GM21529 (cell line): ENCODE measurements around the gene FCER1A.

ENCODE experiments used
- ATAC-seq: cut with Tn5 transposase; IDR thresholded peaks from one replicate; pipeline ENCODE4 v1.9.1; 2021; ENCODE audit not compliant: unreplicated experiment

Gene FCER1A

DNA sequence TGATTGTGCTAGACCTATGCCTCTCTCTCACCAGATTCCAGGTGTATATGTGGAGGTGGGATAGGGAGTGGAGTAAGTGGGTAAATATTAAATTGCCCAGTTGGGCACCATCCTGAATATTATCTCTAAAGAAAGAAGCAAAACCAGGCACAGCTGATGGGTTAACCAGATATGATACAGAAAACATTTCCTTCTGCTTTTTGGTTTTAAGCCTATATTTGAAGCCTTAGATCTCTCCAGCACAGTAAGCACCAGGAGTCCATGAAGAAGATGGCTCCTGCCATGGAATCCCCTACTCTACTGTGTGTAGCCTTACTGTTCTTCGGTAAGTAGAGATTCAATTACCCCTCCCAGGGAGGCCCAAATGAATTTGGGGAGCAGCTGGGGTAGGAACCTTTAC lies at the start of gene FCER1A:
TSS of gene FCER1A (plus strand) at position 242 of the 400 bp plus-strand sequence. CDS start at position 271, 29 bp downstream.
- no peak for ATAC-seq

DNA sequence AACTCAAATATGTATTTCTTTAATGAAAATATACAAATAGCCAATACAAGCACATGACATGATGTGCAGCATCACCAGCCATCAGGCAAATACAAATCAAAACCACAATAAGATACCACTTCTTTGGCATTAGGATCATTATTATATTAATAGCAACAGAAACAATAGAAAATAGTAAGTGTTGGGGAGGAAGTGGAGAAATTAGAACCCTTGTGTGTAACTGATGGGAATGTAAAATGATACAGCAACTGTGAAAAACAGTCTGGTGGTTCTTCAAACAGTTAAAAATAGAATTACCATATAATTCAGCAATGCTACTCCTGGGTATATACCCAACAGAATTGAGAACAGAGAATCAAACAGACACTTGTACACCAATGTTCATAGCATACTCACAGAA lies 40.8 kb upstream of the FCER1A start:
- ATAC-seq, result no peak

DNA sequence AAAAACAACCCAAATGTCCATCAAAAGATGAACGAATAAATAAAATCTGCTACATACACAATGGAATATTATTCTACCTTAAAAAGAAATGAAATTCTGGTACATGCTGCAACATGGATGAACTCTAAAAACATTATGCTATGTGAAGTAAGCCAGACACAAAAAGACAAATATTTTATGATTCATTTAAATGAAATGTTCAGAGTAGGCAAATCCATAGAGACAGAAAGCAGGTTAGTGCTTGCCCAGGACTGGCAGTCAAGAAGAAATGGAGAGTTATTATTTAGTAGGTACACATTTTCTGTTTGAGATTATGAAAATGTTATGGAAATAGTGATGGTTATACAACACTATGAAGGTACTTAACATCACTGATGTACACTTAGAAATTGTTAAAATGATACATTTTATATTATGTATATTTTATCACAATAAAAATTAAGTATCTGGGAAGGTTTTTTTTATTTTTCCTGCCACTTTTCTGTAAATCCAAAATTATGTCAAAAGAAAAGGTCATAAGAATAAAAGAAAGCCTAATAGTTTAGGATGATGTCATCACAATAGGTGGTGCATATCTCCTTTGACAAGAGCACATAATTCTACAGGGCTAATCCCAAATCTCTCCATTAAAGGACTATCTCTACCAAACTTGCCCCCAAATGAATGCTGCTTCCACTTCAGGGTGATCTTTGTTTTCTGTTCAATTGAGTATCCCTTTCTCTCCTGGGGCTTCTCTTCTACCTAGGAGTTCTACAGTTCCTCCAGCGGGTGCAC lies 40.2 kb upstream of the FCER1A start:
- no peak for ATAC-seq

DNA sequence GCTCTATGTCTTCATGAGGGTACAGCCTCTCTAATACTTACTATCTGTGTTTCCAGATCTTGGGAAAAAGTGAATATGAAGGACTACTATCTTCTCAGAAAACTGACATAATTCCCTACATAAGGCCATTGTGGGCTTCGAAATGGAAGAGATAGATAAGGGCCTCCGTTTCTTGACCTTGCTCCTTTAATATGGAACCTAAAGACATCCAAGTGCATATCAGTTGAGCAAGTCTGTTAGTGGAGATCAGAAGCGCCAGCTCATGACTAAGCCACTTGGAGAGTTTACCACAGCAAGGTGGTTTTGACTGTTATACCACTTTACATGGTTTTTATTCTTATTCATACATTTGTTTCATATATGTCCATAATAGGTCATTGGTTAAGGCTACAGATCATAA lies 35.3 kb upstream of the FCER1A start:
- ATAC-seq, result no peak

DNA sequence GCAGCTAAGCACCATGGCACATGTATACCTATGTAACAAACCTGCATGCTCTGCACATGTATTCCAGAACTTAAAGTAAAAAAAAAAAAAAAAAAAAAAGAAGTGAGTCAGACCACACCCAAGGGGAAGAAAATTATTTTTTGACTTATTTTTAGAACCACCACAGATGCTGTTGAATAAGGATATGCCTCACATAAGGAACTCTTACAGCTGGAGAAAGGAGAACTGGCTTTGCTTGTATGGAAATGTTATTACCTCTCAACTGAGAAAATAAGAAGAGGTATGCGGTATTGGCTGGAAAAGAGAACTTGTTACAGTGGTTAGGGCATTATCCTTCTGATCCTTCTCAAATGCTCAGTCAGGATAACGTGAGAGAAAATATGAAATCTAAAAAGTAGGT lies 27.5 kb upstream of the FCER1A start:
- no peak for ATAC-seq

DNA sequence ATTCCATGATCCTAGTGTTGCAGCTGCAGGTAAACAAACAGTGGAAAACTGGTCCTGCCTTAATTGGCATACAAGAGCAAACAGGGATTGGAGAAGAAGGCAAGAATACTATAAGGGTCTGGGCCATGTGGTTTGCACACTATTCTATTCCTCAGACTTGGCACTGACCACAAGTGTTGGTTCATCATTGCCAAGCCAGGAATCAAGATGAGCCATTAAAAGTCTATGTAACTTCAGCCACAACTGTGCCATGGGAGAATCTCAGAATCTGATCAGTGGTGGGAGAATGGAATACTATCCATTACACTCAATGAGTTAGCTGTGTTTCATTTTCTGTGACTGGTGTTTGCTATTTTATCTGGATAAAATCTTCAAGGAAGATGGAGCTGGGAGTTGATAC lies 26.2 kb upstream of the FCER1A start:
- ATAC-seq, result no peak

DNA sequence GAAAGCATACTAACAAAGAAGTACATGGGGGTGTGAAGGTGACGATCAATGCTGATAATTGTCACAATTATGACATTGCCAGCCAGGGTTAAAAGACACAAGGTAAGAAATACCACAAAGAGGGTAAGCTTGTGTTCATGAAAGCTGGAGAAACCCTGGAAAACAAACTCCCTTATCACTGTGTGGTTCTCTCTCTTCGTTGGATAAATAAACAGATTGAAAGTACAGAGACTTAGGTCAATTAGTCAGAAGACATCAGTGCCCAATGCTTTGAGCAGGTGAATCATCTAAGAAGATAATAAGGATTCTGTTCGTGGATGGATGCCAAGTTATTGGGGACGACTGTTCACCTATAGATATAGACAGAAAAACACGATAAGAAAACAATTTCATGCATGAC lies 22.4 kb upstream of the FCER1A start:
- no peak for ATAC-seq

DNA sequence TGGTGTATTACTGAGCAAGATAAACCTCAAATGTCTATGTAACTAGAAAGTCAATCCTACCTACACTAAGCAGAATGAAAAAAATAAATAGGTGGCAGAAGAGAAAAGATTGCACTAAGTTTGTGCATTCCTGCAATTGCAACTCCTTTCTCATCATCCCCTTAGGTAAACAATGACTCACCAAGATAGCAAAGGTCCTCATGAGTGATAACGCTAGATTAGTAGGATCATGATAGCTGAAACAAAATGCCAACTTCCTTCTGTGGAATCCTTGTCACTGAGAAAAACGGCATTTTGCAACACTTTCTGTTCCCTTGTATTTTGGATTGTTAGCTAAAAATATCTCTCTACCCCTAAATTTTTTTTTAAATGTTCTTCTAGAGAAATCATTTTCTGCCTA lies 20.0 kb upstream of the FCER1A start:
- no peak for ATAC-seq

DNA sequence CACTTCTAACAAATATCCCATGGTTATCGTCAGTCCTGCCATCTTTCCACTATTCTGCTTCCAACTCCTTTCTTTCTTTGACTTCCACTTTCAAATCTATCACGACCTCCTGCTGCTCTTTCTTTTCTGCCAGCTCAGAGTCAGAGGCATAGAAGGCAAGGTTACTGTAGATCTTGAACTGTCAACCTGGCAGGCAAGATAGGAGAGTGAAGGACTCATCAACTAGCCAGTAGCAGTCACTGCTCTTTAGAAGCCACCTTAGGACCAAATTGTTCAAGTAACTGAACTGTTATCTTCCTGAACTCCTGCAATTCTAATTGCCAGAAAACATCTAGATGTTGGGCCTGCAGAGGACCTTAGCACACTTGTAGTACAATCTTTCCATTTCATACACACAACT lies 13.1 kb upstream of the FCER1A start:
- no peak for ATAC-seq

DNA sequence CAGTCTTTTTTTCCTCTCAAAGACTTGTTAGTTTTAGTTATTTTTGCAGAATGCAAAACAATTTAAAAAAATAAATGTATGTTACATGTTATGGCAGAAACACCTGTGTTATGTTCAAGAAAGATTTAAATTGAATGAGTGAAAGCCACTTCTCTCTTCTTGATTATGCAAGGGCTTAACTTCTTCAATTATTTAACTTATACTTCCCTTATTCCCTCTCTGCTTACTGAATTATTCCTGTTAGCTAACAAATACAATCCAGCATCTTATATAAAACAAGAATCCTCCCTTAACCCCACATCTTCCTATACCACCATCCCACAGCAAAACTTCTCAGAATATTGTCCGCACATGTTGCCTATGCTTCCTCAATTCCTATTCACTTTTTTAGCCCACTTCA lies 10.7 kb upstream of the FCER1A start:
- ATAC-seq, result no peak

DNA sequence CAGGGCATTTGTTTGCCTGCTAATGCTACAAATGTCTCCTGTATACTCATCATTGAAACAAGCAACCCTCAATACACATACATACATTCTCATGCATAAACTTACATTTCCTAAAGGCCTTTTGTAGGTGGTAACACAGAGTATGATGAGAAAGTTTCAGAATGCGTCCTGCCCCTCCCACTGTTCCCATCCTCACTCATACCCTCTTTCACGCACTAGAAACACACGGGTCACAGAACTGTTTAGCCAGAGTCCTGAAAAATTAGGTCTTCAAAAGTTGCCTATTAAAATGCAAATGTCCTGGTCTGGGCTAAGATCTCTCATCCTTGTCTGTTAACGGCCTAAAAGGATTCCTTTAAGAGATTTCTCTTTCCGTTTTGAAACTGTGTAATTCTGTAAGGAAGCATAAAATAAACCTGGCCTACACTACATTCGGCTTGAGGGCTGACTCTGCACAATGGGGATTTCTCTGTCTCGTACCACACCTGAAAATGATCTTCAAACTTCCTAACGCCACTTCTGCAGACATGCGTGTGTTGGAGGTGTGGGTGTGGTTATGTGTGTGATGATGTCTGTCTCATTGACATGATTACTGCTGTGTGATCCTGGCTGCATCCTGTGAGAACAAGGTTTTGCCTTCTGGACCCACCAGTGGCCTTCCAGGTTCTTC lies 5.3 kb upstream of the FCER1A start:
- no peak for ATAC-seq

DNA sequence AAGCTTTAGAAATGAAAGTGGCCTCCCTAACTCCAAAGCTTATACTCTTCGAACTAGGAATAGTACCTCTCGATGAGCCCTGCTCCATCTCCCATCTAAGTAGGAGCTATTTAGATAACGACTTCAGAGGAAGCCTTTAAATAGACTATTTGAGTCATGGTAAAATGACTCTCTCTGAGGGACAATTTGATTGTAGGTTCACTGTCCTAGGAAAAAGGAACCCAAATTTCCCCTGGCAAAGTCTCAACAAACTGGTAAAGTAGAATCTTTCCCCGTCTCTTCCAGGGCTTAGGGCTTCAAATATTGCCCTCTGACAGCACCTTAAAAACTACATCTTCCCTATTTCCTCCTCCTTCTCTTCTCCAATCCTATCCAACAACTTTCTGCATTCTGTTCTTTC lies 2.0 kb upstream of the FCER1A start:
- no peak for ATAC-seq

DNA sequence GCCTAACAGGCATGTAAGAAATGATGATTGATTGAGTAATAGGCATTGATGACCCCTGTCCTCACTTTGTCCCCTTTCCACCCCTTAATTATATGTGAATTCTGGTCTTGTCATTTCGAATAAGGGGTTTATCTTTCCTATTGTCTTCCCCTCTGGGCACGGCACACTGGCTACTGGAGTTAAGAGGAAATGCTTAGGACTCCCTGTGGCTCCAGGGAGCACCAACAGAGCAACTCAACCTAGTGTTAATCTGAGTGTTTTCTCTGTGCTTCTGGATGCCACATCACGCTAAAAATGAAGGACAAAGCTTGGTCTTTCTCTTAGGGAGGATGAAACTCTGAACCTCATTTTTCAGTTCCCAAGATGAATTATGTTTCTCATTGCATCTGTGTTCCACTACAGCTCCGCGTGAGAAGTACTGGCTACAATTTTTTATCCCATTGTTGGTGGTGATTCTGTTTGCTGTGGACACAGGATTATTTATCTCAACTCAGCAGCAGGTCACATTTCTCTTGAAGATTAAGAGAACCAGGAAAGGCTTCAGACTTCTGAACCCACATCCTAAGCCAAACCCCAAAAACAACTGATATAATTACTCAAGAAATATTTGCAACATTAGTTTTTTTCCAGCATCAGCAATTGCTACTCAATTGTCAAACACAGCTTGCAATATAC lies 5.3 kb downstream of the FCER1A start:
- ATAC-seq, result no peak

DNA sequence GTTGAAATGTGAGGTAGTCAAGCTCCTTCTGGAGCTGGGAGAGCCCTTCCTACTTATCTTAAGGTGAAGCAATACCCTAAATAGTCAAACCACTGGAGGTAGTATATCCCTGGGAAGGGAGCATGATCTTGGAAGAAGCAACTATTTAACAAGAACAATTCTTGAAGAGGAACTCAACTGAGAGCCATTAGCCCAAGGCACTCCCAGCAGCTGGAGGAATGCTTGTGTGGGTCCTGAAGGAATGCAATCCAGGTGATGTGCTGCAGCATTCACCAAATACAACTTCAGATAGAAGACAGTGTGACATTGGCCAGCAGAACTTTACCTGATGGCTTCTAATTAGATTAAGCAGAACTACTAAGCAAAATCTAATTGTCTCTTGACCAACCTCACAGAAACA lies 9.5 kb downstream of the FCER1A start:
- no peak for ATAC-seq

DNA sequence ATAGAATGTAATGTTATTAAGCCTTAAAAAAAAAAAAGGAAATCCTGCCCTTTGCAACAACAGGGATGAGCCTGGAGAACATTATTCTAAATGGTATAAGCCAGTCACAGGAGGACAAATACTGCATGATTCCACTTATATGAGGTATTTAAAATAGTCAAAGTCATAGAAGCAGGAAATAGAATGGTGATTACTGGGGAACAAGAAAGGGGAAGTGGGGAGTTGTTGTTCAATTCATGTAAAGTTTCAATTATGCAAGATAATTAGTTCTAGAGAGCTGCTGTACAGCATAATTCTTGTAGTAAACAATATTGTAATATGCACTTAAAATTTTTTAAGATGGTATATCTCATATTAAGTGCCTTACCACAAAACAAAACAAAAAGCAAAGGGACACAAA lies 13.2 kb downstream of the FCER1A start:
- no peak for ATAC-seq

DNA sequence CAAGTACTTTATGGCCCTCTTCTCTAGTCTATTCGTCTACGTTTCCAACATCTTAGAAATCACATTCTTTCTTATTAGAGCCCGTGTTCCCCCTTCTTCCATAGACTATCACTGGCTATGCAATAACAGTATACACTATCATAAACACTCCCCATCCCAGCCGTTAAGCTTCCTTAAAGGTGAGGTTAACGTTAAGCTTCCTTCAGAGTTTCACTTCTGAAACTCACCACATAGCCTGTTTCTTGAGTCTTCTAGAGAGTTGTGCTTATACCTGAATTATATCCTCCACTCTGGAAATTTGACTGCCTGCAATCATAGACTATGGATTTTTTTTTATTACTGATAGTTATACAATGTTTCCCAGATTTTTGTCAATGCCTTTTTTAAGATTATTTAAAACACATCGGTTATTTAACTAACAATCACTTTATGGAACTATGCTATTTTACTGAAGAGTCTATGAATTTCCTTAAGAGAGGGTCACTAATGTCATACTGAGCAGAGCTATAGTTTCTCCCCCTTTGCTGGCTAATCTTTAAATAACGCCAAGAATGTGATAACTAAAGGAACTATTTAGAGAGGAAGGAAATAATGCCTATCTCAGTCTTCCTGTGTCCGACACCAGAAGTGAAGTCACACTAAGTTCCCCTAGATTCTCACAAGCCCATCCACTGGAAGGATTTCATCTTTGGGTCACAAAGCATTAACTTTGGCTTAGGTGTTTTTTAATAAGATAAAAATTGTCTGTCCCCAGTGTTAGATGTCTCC lies 16.8 kb downstream of the FCER1A start:
- ATAC-seq, result no peak

DNA sequence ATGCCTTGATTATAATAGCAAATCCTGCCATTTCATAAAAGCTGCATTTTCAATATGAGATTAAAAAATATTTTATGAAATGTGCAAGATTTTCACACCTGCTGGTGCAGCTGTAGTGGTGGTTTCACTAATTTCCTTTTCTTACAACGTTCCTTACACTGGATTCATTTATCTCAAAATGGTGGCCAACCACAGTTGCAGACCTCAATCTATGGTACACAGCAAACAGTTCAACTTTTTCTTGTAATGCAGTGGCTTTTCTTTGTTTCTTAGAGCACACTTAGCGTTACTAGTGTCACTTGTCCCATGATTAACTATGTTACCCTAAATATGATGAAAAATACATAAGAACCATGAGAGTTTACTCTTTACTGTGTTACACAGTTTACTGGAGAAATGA lies 32.7 kb downstream of the FCER1A start:
- ATAC-seq, result no peak

DNA sequence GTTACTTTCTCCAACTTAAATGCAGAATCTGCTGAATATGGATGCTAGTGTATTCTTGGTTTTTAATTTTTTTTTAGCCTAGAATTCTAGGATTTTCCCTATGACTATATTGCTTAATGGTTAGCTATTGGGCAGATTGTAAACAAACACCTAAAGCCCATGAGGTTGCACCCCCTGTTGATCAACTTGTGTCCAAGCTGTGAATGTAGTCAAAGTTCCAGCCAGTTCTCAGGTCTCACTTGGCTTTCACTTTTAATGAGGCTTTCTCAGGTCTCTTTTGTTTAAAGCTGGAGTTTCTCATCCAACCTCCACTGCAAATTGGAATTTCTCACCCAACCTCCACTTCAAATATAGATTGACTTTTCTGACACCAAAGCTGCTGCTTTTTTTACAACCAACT lies 35.9 kb downstream of the FCER1A start:
- ATAC-seq, result no peak

DNA sequence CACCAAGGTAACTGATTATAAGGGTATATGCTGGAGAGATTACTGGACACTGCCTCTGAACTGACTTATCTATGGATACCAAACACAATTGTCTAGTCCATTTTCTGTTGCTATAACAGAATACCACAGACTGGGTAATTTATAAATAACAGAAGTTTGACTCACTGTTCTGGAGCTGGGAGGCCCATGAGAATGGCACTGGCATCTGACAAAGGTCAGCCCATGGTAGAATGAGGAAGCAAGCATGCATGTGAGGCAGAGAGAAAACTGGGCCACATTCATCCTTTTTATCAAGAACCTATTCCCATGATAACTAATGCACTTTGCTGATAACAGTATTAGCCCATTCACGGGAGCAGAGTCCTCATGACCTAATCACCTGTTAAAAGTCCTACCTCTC lies 37.4 kb downstream of the FCER1A start:
- no peak for ATAC-seq

DNA sequence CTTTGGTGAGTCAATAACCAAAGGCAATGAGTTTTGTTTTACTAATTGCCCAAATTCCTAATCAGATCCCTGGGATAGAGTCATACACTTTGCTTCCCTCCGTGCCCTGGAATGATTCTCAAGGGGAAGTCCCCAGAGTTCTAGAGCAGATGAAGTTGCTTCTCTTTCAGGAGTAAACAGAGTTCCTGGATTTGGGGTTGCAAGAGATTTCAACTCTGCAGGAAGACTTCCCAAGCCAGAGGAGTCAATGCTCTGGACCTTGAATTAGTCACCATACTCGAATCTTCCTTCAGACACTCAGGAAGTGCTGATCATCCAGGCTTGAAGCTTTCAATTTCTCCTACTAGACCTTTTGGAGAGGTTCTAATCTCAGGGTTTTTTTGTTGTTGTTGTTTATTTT lies 39.6 kb downstream of the FCER1A start:
- no peak for ATAC-seq

DNA sequence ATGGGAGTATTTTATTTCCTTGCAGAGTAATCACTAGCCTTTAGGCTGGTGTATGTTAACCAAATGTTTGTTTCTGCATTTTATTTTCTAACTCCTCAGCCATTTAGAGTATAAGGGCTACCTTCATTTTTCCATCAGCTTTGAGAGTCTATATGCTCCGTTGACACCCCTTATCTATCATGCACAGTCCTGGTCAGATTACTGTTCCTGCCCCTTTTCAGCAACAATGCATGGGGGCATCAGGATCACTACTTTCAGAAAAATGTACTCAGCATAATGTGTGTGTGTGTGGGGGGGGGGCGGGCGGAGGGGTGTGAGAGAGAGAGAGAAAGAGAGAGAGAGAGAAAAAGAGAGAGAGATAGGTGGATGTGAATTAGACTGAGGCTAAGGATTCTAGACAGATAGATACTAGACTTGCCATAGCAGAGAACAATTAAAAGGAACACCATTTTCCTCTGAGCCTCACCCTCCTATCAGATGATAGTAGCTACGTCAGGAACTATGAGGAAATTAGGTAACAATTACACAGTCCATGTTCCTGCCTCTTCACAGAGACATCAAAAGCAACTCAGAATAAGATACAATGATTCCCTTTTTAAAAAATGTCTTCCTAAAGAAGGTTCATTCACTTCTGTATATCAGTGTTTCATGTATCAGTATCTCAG lies 40.8 kb downstream of the FCER1A start:
- ATAC-seq, result no peak
